ENCODE measurements around the gene GAREM2. TPM values are rescaled to one million over a fixed set of nuclear protein-coding genes. Genes with fewer than 3 reads are reported as not detected.

Gene GAREM2
- total and polyA plus RNA-seq, 12 donors = 0.55 to 2.3 (median 1.1) TPM

DNA sequence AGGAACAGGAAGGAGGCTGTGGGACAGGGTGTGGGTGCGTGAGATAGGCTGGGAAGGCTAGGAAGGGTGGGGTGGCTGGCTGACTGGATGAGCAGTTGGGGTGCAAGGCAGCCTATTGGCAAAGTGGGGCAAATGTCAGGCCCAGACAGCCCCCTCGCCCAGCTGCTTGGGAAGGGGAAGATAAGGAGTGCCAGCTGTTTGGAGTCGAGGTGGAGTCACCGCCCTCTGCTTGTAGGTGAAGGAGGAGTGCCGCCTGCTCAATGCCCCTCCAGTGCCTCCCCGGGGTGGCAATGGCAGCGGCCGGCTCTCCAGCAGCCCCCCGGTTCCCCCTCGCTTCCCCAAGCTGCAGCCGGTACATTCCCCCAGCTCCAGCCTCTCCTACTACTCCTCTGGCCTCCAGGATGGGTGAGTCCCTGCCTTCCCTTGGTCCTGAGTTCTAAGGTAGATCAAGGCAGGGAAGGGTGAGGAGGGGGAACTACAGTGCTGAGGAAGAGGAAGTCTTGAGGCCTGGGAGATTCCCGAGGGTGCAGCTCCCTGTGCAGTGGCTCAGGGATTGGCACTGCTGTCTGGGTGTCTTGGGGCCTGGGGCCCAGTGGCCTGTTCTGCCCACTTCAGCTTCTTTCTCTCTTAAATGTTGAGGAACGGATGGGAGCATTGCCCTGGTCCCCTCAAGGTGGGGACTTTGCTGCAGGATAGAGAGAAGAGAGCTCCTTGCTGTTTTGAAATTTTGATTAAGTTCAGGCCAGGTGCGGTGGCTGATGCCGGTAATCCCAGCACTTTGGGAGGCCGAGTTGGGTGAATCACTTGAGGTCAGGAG is 13.3 kb downstream of the GAREM2 start:
- H3K4me3 ChIP-seq = peak overlapping the region in 7 of 10 donors; percentile 37 to 74 (median 61)
- peaks cover 0 to 11% (median 0%) of the 10 kb centered on the region in 7 donors for H3K27me3 ChIP-seq
- ATAC-seq (no peak), DNase-seq (no peak)
- intact Hi-C loops (cut with DNase I) = no loop called here
- TF ChIP-seq, protein P1, sequence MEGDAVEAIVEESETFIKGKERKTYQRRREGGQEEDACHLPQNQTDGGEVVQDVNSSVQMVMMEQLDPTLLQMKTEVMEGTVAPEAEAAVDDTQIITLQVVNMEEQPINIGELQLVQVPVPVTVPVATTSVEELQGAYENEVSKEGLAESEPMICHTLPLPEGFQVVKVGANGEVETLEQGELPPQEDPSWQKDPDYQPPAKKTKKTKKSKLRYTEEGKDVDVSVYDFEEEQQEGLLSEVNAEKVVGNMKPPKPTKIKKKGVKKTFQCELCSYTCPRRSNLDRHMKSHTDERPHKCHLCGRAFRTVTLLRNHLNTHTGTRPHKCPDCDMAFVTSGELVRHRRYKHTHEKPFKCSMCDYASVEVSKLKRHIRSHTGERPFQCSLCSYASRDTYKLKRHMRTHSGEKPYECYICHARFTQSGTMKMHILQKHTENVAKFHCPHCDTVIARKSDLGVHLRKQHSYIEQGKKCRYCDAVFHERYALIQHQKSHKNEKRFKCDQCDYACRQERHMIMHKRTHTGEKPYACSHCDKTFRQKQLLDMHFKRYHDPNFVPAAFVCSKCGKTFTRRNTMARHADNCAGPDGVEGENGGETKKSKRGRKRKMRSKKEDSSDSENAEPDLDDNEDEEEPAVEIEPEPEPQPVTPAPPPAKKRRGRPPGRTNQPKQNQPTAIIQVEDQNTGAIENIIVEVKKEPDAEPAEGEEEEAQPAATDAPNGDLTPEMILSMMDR (IDR thresholded peaks at IDR 0.05) = no peak
- 89 to 93% methylated on average over 16 of the region's 16 CpGs for WGBS, 2 donors
- H3K4me1 ChIP-seq = peaks cover 0 to 18% (median 6%) of the 10 kb centered on the region in 9 donors
- H3K9me3 ChIP-seq = no peaks in the 10 kb centered on the region
- H3K27ac ChIP-seq = no peak overlapping the region
- peaks cover 0 to 20% (median 6%) of the 10 kb centered on the region in 9 donors for H3K36me3 ChIP-seq

DNA sequence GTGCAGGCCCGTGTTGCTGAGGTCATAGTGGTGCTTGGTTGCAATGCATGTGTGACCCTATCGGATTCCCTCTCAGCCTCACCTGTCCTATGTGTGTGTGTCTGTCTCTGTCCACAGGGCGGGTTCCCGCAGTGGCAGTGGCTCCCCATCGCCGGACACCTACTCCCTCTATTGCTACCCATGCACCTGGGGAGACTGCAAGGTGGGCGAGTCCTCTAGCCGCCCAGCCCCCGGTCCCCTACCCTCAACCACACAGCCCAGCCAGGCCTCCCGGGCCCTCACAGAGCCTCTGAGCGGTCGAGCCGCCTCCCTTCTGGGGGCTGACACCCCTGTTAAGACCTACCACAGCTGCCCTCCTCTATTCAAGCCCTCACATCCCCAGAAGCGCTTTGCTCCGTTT is 14.2 kb downstream of the GAREM2 start:
- H3K4me3 ChIP-seq = no peak overlapping the region
- H3K27me3 ChIP-seq = peaks cover 0 to 11% (median 0%) of the 10 kb centered on the region in 7 donors
- peaks cover 0 to 30% (median 14%) of the 10 kb centered on the region in 9 donors for H3K36me3 ChIP-seq
- no peak for DNase-seq
- no peak for ATAC-seq
- H3K4me1 ChIP-seq = peaks cover 0 to 18% (median 6%) of the 10 kb centered on the region in 9 donors
- intact Hi-C loops (cut with DNase I) = no loop called here
- TF ChIP-seq, protein P1 (IDR thresholded peaks at IDR 0.05) = no peak
- no peak overlapping the region for H3K27ac ChIP-seq
- 94 to 96% methylated on average over 15 of the region's 15 CpGs for WGBS, 2 donors
- no peaks in the 10 kb centered on the region for H3K9me3 ChIP-seq

DNA sequence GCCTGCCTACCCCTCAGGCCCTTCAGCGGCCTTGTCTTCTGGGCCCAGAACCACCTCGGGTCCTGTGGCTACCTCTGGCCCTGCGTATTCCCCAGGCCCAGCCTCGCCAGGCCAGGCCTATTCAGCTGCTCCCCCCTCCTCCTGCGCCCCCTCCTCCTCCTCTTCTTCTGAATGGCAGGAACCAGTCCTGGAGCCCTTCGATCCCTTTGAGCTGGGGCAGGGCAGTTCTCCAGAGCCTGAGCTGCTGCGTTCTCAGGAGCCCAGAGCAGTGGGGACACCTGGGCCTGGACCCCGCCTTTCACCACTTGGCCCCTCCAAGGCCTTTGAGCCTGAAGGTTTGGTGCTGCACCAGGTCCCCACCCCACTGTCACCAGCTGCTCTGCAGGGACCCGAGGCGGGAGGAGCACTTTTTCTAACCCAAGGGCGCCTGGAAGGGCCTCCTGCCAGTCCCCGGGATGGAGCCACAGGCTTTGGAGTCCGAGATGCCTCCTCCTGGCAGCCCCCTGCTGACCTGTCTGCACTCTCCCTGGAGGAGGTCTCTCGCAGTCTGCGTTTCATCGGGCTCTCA is 14.7 kb downstream of the GAREM2 start:
- intact Hi-C loops (cut with DNase I) = no loop called here
- DNase-seq = no peak

DNA sequence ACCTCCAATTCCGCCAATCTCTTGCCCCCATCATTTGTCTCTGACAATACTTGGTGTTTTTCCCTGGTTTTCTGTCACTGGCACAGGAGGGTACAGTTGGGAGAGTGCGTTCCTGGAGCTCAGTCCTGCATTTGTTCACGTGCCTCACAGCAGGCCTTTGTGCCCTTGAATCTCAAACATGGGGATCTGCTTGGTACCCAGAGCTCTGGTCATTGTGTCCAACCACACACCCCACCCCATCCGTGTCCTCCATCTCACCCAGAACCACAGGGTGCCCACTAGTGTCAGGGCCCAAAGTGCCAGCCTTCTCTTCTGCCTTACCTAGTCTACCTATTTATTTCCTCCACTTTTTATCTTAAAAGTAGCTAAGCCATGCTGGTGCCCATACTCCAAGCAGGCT is 16.2 kb downstream of the GAREM2 start:
- peaks cover 0 to 50% (median 29%) of the 10 kb centered on the region in 9 donors for H3K36me3 ChIP-seq
- peaks cover 0 to 11% (median 0%) of the 10 kb centered on the region in 7 donors for H3K27me3 ChIP-seq
- no peak for DNase-seq
- TF ChIP-seq, protein P1 (IDR thresholded peaks at IDR 0.05) = no peak
- H3K4me3 ChIP-seq = no peak overlapping the region
- H3K27ac ChIP-seq = peak overlapping the region in 1 of 10 donors; percentile 15
- intact Hi-C loops (cut with DNase I) = no loop called here
- 91 to 94% methylated on average over 4 of the region's 4 CpGs for whole genome bisulfite sequencing, 2 donors
- peaks cover 0 to 18% (median 6%) of the 10 kb centered on the region in 9 donors for H3K4me1 ChIP-seq
- ATAC-seq = no peak
- H3K9me3 ChIP-seq = no peaks in the 10 kb centered on the region

More for the DNA sequence above, 14.7 kb downstream of the GAREM2 start:
- WGBS, 2 donors = 93% methylated on average over 16 of the region's 16 CpGs
- H3K36me3 ChIP-seq = peaks cover 0 to 35% (median 14%) of the 10 kb centered on the region in 9 donors
- peaks cover 0 to 18% (median 6%) of the 10 kb centered on the region in 9 donors for H3K4me1 ChIP-seq
- H3K4me3 ChIP-seq = no peak overlapping the region
- no peaks in the 10 kb centered on the region for H3K9me3 ChIP-seq
- no peak overlapping the region for H3K27ac ChIP-seq
- peaks cover 0 to 11% (median 0%) of the 10 kb centered on the region in 7 donors for H3K27me3 ChIP-seq
- no peak for ATAC-seq
- TF ChIP-seq, protein P1 (IDR thresholded peaks at IDR 0.05) = no peak

All from heart right ventricle (tissue), 16 donors.